Activated B cell treated with CpG ODN at 0.5 μM for 24 hours (primary cell): ENCODE measurements around the gene BCR. TPM values are rescaled to one million over a fixed set of nuclear protein-coding genes. Genes with fewer than 3 reads are reported as not detected.

ENCODE experiments used
- ATAC-seq: fragments of 200-7000 bp; cut with Tn5 transposase; one replicate; pipeline ENCODE4 v1.10.0; 2021; ENCODE audit warnings: low read depth, mild to moderate bottlenecking, moderate library complexity
- CTCF ChIA-PET: fragments of 350-600 bp; sonication (Branson Sonifier 250); formaldehyde crosslinking; loops from one replicate; lab custom pipeline; 2021; ENCODE audit warnings: antibody characterized with exemption; lab: Charles Lee
- POLR2A ChIA-PET: fragments of 350-600 bp; sonication (Branson Sonifier 250); formaldehyde crosslinking; loops from one replicate; lab custom pipeline; 2021; ENCODE audit warnings: antibody characterized with exemption; lab: Charles Lee
- DNase-seq: peaks from one replicate; pipeline ENCODE4 v3.0.0; 2022
- H3K27ac Mint-ChIP-seq: one replicate; pipeline ENCODE4 v1.8.0; 2020; ENCODE audit warnings: mixed read lengths
- H3K27me3 Mint-ChIP-seq: one replicate; pipeline ENCODE4 v1.8.0; 2021; ENCODE audit warnings: mixed read lengths
- H3K36me3 Mint-ChIP-seq: one replicate; pipeline ENCODE4 v1.8.0; 2021; ENCODE audit warnings: low read depth, mixed read lengths
- H3K4me1 Mint-ChIP-seq: one replicate; pipeline ENCODE4 v1.8.0; 2021; ENCODE audit warnings: mixed read lengths
- H3K4me3 Mint-ChIP-seq: one replicate; pipeline ENCODE4 v1.8.0; 2020; ENCODE audit warnings: mild to moderate bottlenecking, mixed read lengths
- H3K9me3 Mint-ChIP-seq: one replicate; pipeline ENCODE4 v1.8.0; 2020; ENCODE audit warnings: mixed read lengths
- intact Hi-C: fragments of 100-400 bp; cut with micrococcal nuclease; formaldehyde crosslinking; loops from one replicate; pipeline ENCODE4 v1.15.1; 2024
- total RNA-seq: library from RNA; stranded (reverse); gene quantifications from 2 replicates; pipeline ENCODE4 v1.2.3, GENCODE V29; 2022
- TF ChIP-seq, protein P1 (sequence below): fragments of 200-600 bp; IDR thresholded peaks from one replicate; pipeline ENCODE4 v1.8.0; 2022; ENCODE audit warnings: antibody characterized with exemption, mild to moderate bottlenecking

BCR gene
- total RNA-seq, 1 donor from 2014 or later, result 20.9 TPM

DNA sequence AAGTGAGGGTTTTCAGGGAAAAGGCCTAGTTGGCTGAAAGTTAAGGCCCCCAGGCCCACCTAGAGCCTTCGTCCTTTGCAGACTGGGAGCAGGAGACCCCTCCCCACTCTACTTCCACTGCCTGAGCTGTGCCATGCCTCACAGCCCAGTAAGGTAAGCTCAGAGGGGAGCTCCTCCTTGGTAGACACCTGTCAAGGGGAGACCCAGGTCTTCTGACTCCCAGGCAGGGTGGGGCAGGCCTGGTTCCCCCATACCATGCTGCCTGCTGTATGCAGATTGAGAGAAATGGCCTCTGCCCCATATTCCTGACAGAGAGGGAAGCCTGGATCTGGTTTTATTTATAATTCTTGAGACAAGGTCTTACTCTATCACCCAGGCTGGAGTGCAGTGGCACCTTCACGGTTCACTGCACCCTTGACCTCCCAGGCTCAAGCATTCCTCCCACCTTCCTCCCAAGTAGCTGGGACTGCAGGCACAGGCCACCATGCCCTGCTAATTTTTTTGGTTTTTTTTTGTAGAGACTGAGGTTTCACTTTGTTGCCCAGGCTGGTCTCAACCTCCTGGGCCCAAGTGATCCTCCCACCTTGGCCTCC, 34.3 kb upstream of the BCR start:
- Mint-ChIP-seq H3K9me3 (no peaks in the 10 kb centered on the region), H3K36me3 (no peaks in the 10 kb centered on the region), H3K27ac (peak overlapping the region; percentile 86), H3K4me1 (peaks cover 48% of the 10 kb centered on the region), H3K4me3 (no peak overlapping the region), H3K27me3 (no peaks in the 10 kb centered on the region)
- ChIA-PET POLR2A (interaction anchor here (0.7 to 1.2 kb wide), 4 partner anchors 8 to 1409 kb away, joined by 3 read pairs; partner anchors contain the start of genes BCR and GUCD1), CTCF (interaction anchor here (1.2 to 2.2 kb wide), 3 partner anchors 32 to 136 kb away, joined by 4 to 7 read pairs (median 5); partner anchors contain the start of gene GNAZ)
- ATAC-seq (no peak), DNase-seq (no peak)
- intact Hi-C loops, result loop anchor here (1.0 to 10.0 kb wide), 4 partner anchors 29 to 689 kb away; partner anchors contain the start of genes BCR, DERL3 and GNAZ
- TF ChIP-seq, protein P1, sequence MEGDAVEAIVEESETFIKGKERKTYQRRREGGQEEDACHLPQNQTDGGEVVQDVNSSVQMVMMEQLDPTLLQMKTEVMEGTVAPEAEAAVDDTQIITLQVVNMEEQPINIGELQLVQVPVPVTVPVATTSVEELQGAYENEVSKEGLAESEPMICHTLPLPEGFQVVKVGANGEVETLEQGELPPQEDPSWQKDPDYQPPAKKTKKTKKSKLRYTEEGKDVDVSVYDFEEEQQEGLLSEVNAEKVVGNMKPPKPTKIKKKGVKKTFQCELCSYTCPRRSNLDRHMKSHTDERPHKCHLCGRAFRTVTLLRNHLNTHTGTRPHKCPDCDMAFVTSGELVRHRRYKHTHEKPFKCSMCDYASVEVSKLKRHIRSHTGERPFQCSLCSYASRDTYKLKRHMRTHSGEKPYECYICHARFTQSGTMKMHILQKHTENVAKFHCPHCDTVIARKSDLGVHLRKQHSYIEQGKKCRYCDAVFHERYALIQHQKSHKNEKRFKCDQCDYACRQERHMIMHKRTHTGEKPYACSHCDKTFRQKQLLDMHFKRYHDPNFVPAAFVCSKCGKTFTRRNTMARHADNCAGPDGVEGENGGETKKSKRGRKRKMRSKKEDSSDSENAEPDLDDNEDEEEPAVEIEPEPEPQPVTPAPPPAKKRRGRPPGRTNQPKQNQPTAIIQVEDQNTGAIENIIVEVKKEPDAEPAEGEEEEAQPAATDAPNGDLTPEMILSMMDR, result no peak

DNA sequence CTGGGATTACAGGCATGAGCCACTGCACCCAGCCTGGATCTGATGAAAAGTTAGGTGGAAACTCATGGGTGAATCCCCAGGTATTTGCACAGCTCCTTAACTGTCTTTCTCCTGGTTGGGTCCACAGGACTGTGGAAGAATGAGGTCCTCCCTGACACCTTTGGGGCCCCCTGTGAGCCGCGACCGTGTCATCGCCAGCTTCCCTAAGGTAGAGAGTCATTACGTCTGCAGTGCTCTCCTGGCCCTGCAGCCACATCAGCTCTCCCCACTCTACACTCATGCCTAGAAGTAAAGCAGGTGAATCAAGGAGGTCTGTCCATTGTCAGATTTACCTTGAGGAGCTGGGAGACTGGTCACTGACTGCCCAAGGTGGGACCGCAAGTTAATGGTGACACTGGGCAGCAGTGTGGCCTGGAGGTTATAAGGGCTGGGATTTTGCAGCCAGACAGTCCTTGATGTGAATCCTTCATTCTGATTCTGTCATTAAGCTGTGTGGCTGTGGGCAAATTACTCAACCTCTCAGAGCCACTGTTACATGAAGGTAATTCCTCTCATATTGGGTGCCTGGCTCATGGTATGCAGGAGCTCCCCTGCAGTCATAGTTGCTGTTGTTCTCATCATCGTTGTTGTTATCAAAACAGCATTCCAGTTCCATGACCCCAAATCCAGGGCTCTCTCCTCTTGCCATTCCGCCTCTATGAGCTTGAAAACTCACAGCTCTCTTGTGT, 33.7 kb upstream of the BCR start:
- ChIA-PET CTCF (interaction anchor here (0.6 to 1.2 kb wide), 2 partner anchors 135 to 171 kb away, joined by 3 to 4 read pairs; no protein-coding TSS in a partner anchor), POLR2A (interaction anchor here (0.6 to 0.8 kb wide), 2 partner anchors 8 to 11 kb away, joined by 3 read pairs; no protein-coding TSS in a partner anchor)
- TF ChIP-seq, protein P1, result no peak
- Mint-ChIP-seq H3K4me1 (peaks cover 42% of the 10 kb centered on the region), H3K36me3 (no peaks in the 10 kb centered on the region), H3K4me3 (no peak overlapping the region), H3K27ac (peak overlapping the region; percentile 32), H3K27me3 (no peaks in the 10 kb centered on the region), H3K9me3 (no peaks in the 10 kb centered on the region)
- ATAC-seq, result no peak
- intact Hi-C loops, result loop anchor here (10.0 kb wide), 1 partner anchor 688 kb away; the partner anchor contains the start of gene DERL3
- DNase-seq, result no peak

DNA sequence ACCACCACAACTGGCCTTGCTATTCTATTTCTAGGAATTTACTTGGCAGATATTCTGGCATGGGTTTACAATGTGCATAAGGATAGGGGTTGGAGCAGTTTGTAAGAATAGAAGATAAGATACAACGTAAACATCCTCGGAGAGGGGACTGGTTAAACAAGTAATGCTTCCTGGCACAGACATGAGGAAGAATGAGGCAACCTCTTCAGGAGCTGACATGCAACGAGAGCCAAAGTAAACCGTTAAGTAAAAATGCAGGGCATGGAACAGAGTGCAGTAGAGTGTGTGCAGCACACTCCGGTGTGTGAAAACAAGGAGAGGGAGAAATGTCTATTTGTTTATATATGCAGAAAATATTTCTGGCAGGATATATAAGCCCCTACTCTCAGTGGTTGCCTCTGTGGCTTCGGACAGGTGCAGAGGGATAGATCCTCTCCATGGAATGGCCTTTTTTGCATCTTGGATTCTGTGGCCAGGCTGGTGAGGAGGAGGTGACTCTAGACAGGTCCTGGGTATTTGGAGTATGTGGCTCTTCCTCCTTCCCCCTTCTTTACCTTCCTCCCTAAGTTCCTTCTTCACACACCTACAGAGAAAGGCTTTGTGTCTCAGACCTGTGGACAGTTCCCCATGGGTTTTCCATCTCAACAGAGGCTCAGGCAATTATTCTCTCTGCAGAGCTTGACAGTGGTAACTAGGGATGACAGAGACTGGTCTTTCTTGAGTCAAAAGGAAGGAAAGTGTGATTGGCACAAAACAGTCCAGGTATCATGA, 32.5 kb upstream of the BCR start:
- POLR2A ChIA-PET, result no interaction called here
- Mint-ChIP-seq H3K9me3 (no peaks in the 10 kb centered on the region), H3K27me3 (no peaks in the 10 kb centered on the region), H3K4me3 (no peak overlapping the region), H3K27ac (no peak overlapping the region), H3K4me1 (peaks cover 39% of the 10 kb centered on the region), H3K36me3 (no peaks in the 10 kb centered on the region)
- intact Hi-C loops, result loop anchor here (10.0 kb wide), 1 partner anchor 687 kb away; the partner anchor contains the start of gene DERL3
- TF ChIP-seq, protein P1, result no peak
- no peak for ATAC-seq
- no peak for DNase-seq
- CTCF ChIA-PET, result no interaction called here

DNA sequence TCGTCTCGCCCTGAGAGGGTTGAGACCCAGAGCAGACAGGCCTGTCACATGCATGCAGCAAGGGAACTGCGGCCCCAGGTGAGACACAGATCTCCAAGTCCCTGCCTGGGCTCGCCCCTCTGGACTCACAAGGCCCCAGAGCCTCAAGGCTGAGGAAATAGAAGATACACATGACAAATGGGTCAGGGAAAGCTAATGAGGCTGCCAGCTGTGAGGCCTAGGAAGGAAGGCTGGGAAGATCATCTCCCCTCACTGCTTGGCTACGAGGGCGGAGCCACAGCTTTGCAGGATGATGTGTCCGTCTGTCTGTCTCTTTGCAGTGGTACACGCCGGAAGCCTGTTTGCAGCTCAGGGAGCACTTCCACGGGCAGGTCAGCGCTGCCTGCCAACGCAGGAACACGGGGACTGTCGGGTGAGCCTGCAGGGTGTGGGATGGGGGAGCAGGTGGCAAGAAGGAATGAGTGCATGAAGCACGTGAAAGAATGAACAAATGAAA, 30.5 kb upstream of the BCR start:
- Mint-ChIP-seq H3K27ac (no peak overlapping the region), H3K9me3 (no peaks in the 10 kb centered on the region), H3K27me3 (no peaks in the 10 kb centered on the region), H3K36me3 (no peaks in the 10 kb centered on the region), H3K4me1 (peaks cover 36% of the 10 kb centered on the region), H3K4me3 (no peak overlapping the region)
- ATAC-seq (no peak), DNase-seq (no peak)
- intact Hi-C loops, result loop anchor here (10.0 kb wide), 1 partner anchor 685 kb away; the partner anchor contains the start of gene DERL3
- TF ChIP-seq, protein P1, result no peak
- CTCF ChIA-PET, result no interaction called here
- POLR2A ChIA-PET, result interaction anchor here (1.5 kb wide), 1 partner anchor 8 kb away, joined by 3 read pairs; the partner anchor contains the start of gene RSPH14
